ENCODE measurements around the gene NARS2. TPM values are rescaled to one million over a fixed set of nuclear protein-coding genes. Genes with fewer than 3 reads are reported as not detected.

Gene NARS2
- total and polyA plus RNA-seq, 10 of the 15 experiments (the other 5 are each of a cell fraction or from before 2014, with no cell fraction given): 22.2 to 45.3 (median 36.3) TPM

GRCh38 chr11:78429660-78430059 lies 145.0 kb downstream of the NARS2 start (continued):
- TF ChIP-seq E4F1 (IDR thresholded peaks at IDR 0.05; ENCODE audit: borderline replicate concordance, partially characterized antibody) (no peak), RELB (IDR thresholded peaks at IDR 0.05; ENCODE audit: low read depth) (no peak)

- FAIRE-seq: no peak
- H3K27me3 ChIP-seq (replicated peaks in 1 of 2; ENCODE audit: control insufficient read depth in 2 of 2, insufficient read depth in 2 of 2, low read length in 1 of 2): no peaks in the 10 kb centered on the region
- intact Hi-C loops (cut with micrococcal nuclease; ENCODE audit: unreplicated experiment): loop anchor here (5.0 to 10.0 kb wide), 2 partner anchors 292 to 354 kb away; partner anchors contain the start of genes ALG8 and NDUFC2
- H3K36me3 ChIP-seq (ENCODE audit: control insufficient read depth in 2 of 2, insufficient read depth in 2 of 2, low read length in 1 of 2): no peaks in the 10 kb centered on the region
- ChIA-PET CTCF (interaction anchor here (1.0 to 6.6 kb wide), 7 partner anchors 11 to 201 kb away, joined by 3 to 102 read pairs (median 5); partner anchors contain the start of gene GAB2), RAD21 (ENCODE audit: unreplicated experiment) (interaction anchor here (0.9 to 6.0 kb wide), 6 partner anchors 8 to 205 kb away, joined by 3 to 55 read pairs (median 6); partner anchors contain the start of gene GAB2), POLR2A (interaction anchor here (0.5 to 3.3 kb wide), 4 partner anchors 11 to 136 kb away, joined by 3 to 12 read pairs (median 4); partner anchors contain the start of gene GAB2), SMC1A (ENCODE audit: uncharacterized antibody, unreplicated experiment) (interaction anchor here (0.9 to 6.2 kb wide), 11 partner anchors 10 to 201 kb away, joined by 3 to 87 read pairs (median 9); partner anchors contain the start of gene GAB2)
- no peaks in the 10 kb centered on the region for H4K20me1 ChIP-seq (ENCODE audit: control insufficient read depth, insufficient read depth)
- in situ Hi-C loops (cut with MboI): no loop called here
- no peak overlapping the region for H3K4me2 ChIP-seq (ENCODE audit: control insufficient read depth, insufficient read depth)
- H3K4me3 ChIP-seq: no peak overlapping the region
- no TSS peak for BruUV-seq (replicated peaks)
- no peaks in the 10 kb centered on the region for H3K79me2 ChIP-seq (ENCODE audit: control insufficient read depth, insufficient read depth, low read length)
- no peak overlapping the region for H3K27ac ChIP-seq (ENCODE audit: control insufficient read depth, insufficient read depth)
- no peak overlapping the region for H3K9ac ChIP-seq (ENCODE audit: control insufficient read depth, insufficient read depth, low read length)
- H3K4me1 ChIP-seq (ENCODE audit: control insufficient read depth, insufficient read depth, low read length): peaks cover 55% of the 10 kb centered on the region
- DNase-seq (ENCODE audit: low read depth, low spot score): no peak
- no peaks in the 10 kb centered on the region; the same call in 2 of the 3 replicates for H3K9me3 ChIP-seq (replicated peaks; ENCODE audit: control insufficient read depth, insufficient read depth, low read length)
- no peak for ATAC-seq
- no peak overlapping the region for H2AFZ ChIP-seq (ENCODE audit: control insufficient read depth, low read depth, low read length)
- TF ChIP-seq SUPT20H (IDR thresholded peaks at IDR 0.05; ENCODE audit: borderline replicate concordance, control insufficient read depth, low read depth, low read length): no peak
These were observed 145.5 kb downstream of the NARS2 start for GRCh38 chr11:78429209-78429608.
